HG02759 (cell line): Measurements from ENCODE around the gene CCDC201.
"Not testable (repeated sequence)": the region's sequence is repeated elsewhere in the genome, so short reads cannot be mapped to it uniquely, and the experiment has no call there.

Source experiments
- ATAC-seq: cut with Tn5 transposase; IDR thresholded peaks from one replicate; pipeline ENCODE4 v1.9.1; 2021; ENCODE audit warnings: mild to moderate bottlenecking, moderate library complexity; ENCODE audit not compliant: unreplicated experiment

CCDC201 gene

GRCh38 chr7:45827731-45828130, 45.2 kb downstream of the CCDC201 start:
- not testable (repeated sequence) for ATAC-seq

- not testable (repeated sequence) for ATAC-seq
Observed at GRCh38 chr7:45826550-45826949, 46.3 kb downstream of the CCDC201 start.

- not testable (repeated sequence) for ATAC-seq
Observed at GRCh38 chr7:45818763-45819162, 54.1 kb downstream of the CCDC201 start.

- ATAC-seq, result not testable (repeated sequence)
Observed at GRCh38 chr7:45817913-45818312, 55.0 kb downstream of the CCDC201 start.

- not testable (repeated sequence) for ATAC-seq
Observed at GRCh38 chr7:45817016-45817415, 55.9 kb downstream of the CCDC201 start.

GRCh38 chr7:45814216-45815118, 58.4 kb downstream of the CCDC201 start:
- not testable (repeated sequence) for ATAC-seq

- not testable (repeated sequence) for ATAC-seq
Observed at GRCh38 chr7:45813771-45814170, 59.1 kb downstream of the CCDC201 start.

GRCh38 chr7:45812946-45813345, 59.9 kb downstream of the CCDC201 start:
- no peak for ATAC-seq

- not testable (repeated sequence) for ATAC-seq
Observed at GRCh38 chr7:45811652-45812234, 61.1 kb downstream of the CCDC201 start.

- not testable (repeated sequence) for ATAC-seq
Observed at GRCh38 chr7:45810451-45811005, 62.4 kb downstream of the CCDC201 start.
